SIG-M5 (cell line): ENCODE measurements around the gene P2RX6.

Experiments used
- DNase-seq: peaks from one replicate; lab custom pipeline; 2025; lab: John Stamatoyannopoulos, UW

The P2RX6 gene

DNA sequence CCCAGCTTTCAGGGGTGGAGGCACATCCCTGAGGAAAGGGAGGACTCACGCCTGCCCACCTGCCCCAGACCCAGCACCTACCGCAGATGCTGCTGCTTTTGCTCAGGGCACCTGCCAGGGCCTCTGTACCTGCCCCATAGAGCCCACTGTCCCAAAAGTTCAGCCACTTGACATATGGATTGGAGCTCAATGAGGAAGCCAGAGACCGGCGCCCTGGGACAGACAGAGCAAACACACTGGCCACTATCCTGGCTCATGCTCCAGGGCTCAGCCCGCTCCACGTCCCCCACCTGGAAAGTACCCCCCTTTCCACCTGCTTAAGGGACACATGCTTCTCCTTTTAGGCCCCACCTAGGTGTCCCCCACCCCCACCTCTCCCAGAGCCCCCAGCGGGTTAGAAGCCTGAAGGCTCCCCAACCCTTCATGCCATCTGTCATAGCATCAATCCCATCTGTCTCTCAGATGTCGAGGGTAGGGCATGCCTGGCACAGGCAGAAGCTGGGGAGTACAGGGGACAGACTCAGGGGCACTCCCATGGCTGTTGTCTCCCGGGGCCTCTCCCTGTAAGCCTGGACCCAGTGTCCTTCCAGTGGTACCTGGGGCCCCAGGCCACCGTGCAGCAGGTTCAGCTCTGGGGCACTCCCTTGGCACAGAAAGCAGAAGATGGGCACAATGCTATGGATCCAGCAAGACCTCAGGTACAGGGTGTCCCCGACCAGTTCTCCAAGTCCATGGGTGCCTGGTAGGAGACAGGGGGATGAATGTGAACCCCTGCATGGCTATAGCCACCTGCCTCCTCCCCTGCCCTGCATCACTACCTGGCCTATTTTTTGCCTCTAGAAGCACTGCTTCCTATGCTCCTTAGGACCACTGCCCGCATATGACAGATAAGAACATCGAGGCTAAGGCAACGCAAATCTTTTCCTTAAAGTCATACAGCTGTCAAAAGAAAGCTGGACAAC, 2.2 kb upstream of the P2RX6 start:
- no peak for DNase-seq

DNA sequence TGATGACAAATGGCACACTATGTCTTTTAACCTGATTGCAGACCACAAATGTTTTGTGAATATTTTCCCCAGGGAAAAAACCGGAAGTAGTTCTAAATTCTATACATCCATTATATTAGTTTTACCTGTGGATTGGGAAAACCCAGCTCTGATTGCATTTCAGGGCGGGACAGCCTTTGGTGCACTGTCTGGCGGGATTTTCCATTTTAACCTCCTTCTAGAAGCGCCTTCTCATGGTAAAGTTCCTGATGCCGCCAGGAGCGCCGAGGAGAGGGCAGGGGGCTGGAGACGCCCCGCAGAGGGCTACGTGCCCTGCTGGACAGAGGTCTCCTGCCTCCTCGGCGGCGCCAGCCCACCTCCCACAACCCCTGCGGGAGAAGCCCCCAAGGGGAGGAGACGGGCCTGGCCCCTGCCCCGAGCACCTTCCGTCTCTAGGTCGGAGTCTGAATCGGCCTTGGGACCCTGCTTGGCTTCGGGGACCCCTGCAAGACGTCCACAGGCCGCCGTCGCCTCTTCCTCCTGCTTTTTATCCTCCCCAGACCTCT, 1.2 kb upstream of the P2RX6 start:
- no peak for DNase-seq

DNA sequence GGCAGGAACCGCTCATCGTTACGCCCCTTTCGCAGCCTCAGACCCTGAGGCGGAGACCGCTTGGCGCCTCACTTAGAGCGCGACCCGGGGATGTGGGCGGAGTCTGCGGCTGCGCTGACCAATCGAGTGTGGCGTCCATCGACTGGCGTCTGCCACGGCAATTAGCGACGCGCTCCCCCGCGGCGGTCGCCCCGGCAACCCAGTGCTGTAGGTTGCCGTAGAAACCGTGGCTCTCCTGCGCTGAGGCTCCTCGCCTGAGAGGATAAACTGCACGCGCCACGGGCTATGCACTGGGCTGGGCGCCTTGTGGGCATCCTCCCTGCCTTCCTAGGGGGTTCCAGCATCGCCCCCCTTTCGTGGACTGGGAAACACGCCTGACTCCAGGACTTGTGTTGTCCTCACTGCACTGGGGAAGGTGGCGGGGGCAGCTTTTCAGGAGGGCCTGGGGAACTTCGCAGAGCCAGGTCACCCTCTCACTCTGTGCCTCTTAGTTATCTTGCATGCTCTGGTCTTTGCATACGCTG, 701 bp upstream of the P2RX6 start:
- no peak for DNase-seq

DNA sequence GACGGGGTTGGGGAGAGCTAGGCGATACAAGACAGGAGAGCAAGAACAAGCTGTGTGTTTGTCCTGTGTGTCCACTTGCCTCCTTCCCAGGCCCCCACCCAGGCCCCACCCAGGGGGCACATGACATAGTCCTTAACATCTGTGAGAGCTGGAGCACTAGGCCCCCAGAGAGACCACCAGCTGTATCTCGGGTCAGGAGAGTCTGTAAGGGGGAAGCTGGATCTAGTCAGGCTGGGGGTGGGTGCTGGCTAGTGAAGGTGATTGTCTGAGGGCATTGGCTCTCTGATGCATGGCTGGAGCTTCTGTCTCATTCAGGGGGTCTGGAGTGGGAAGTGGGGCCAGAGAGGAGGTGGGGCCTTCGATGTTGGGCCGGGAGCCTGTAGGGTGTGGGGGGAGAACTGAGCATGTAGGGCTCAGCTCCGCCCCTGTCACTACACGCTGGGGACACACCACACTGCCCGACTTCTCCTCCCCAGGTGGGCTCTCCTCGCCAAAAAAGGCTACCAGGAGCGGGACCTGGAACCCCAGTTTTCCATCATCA, 571 bp downstream of the P2RX6 start:
- no peak for DNase-seq

DNA sequence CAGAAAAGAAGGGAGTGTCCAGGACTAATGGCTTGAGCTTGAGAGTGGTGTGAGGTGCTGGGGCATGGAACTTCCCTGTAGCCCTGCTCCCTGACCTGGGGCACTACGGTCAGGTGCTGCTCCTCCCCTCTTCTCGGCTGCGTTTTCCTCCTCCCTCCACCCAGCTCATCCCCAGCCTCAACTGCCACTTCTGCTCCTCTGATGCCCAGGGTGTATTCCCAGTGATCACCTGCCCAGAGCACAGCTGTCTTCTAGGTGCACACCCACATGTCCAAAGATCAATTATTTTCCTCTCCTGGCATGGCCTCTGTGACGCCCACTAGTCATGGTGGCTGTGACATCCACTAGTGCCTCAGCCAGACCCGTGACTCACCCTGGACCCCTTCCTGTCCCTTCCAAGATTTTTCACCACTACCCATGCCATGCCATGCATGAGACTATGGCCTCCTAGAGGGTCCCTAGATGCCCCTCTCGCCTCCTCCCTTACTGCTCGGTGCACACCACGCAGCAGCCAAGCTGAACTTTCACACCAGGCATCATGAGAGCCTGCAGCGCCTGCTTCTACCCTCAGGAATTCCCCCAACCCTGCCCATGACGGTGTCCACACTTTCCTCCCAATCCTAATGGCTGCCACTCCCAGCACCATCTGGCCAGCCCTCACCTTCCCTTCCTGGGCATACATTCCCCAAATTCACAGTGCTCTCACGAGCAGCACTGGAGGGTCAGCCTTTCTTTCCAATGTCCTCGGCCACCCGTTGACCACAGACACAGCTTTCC, 1.9 kb downstream of the P2RX6 start:
- DNase-seq: no peak

DNA sequence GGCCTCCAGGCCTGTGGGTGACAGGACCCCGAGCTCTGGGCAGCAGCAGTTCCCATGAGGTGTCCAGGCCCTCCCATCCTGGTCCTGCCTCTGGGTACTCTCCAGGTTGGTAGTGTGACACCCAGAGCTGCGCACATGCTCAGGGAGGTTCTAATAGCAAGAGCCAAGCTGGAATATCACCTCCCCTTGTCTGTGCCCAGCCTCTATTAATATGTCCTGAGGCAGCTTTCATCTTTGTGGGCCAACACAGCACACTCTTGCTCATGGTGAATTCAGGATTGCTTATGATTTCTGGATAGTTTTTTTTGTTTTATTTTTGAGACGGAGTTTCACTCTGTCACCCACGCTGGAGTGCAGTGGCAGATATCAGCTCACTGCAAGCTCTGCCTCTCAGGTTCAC, 3.3 kb downstream of the P2RX6 start:
- DNase-seq: no peak

DNA sequence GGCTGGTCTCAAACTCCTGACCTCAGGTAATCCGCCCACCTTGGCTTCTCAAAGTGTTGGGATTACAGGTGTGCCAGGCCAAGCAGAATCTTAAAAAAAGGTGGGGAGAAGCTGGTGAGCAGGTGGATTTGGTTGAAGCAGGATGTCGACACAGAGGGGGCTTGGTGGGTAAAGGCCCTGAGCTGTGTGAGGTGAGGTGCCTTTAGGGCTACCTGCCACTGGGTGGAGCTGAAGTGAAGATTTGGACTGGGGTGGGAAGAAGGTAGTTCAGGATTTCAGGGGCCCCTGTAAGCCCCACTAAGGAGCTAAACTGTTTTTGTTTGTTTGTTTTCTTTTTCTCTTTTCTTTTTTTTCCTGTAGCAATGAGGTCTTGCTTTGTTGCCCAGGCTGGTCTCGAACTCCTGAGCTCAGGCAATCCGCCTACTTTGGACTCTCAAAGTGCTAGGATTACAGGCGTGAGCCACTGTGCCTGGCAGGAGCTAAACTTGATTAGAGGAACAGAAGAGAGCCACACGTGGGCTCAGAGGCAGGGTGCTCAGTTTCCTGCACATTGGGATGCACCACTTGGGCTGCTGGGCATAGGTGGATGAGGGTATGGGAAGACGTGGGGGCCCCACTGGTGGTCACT, 6.0 kb downstream of the P2RX6 start:
- DNase-seq: no peak

DNA sequence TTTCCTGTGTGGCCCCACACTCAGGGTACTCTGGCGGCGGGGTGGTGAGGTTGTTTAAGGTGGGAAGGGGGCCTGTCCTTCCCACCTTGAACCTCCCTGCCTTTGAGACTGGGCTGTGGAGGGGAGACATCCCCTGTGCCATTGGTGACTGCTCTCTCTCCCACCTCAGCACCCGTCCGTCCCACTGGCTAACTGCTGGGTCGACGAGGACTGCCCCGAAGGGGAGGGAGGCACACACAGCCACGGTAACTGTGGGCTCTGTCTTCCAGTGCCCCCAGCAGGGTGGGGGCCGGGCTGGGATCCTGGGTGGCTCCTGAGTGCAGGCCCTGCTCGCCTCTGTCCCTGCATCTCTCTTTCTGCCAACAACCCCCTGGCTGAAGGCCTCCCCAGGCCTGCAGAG, 7.5 kb downstream of the P2RX6 start:
- no peak for DNase-seq

DNA sequence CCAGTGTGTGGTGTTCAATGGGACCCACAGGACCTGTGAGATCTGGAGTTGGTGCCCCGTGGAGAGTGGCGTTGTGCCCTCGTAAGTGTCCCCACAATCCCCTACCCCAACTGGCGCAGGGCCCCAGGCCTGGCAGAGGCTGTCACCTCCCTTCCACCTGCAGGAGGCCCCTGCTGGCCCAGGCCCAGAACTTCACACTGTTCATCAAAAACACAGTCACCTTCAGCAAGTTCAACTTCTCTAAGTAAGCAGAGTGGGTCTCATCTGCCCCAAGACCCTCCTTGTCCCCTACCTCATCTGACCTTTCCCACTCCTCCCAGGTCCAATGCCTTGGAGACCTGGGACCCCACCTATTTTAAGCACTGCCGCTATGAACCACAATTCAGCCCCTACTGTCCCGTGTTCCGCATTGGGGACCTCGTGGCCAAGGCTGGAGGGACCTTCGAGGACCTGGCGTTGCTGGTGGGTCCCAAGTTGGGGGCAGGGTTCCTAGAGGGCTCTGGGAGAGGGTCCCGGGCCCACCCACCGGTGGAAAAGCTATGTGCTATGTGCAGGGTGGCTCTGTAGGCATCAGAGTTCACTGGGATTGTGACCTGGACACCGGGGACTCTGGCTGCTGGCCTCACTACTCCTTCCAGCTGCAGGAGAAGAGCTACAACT, 8.1 kb downstream of the P2RX6 start:
- no peak for DNase-seq

DNA sequence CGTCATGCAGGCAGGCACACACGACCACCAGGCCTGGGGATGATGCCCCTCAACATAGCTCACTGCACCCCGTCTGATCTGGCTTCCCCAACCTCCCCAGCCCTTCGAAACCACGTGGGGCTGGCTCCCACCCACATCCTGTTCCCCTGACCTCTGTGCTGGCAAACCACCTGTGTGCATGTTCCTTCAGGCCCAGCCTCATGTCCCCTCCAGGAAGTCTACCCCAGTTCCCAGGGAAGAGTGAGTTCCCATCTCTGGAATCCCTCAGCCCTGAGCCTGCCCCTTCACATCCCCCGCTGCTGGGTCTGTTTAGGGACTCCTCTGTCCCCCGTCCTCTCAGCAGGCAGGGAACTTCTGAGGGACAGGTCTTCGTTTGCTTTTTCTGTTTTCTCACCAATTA, 10.3 kb downstream of the P2RX6 start:
- no peak for DNase-seq

DNA sequence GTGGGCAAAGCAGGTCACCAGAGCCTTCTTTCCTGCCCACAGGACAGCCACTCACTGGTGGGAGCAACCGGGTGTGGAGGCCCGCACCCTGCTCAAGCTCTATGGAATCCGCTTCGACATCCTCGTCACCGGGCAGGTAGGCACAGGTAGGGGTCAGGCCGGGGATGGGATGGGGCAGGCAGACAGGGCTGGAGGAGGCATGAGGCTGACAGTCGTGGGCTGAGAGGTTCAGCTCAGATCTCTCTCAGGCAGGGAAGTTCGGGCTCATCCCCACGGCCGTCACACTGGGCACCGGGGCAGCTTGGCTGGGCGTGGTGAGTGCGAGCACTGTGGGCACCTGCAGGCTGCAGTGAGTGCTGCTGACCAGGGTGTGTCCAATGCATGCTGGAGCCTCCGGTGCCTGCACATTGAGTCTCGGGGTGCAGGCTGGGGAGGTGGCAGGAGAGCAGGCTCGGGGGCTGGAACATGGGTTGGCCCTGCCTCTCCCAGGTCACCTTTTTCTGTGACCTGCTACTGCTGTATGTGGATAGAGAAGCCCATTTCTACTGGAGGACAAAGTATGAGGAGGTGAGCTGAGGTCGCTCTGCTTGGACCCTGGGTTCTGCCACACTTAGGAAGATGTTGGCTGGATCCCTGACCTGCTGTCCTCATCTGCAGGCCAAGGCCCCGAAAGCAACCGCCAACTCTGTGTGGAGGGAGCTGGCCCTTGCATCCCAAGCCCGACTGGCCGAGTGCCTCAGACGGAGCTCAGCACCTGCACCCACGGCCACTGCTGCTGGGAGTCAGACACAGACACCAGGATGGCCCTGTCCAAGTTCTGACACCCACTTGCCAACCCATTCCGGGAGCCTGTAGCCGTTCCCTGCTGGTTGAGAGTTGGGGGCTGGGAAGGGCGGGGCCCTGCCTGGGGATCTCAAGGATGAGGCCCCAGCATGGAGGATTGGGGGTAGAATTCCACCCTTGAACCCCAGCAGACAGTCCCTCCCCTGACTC, 11.1 kb downstream of the P2RX6 start:
- no peak for DNase-seq

DNA sequence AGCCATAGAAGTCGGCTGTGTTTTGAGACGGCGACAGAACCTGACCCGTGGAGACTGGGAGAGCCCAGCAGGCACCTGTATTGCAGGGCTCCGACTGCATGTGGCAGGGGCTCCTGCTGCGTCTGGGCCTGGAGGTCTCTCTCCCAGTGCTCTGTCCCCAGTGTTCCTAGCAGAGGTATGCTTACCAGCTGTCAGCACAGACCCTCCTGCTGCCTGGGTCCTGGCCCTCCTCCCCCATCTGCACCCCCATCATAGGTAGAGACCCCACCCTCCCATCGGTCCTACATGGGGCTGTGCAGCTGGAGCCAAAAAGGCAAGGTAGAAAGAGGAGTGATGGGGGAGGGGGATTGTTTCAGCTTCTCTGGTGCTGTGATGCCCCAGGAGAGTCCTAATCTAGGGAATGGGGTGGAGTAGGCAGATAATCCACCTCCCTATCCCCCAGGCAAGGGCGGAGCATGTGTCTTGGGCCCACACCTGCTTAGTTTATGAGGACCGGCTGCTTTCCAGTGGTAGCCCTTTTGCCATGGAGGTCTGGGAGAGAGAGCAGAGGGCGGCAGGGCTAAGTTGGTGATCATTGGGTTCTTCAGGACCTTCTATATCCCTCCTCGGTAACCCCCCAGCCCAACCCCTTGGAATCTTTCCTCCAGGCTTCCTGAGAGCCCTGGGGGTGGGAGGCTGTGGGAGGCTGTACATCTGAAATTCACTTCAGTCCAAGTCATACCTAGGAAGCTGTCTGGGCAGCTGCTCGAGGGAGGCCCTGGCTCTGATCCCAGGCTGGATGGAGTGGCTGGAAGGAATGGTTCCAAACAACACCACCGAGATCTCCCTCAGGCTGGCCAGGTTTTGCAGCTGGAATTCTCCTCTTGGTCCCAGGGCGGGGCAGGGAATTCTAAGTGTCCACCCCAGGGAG, 12.1 kb downstream of the P2RX6 start:
- DNase-seq: no peak

DNA sequence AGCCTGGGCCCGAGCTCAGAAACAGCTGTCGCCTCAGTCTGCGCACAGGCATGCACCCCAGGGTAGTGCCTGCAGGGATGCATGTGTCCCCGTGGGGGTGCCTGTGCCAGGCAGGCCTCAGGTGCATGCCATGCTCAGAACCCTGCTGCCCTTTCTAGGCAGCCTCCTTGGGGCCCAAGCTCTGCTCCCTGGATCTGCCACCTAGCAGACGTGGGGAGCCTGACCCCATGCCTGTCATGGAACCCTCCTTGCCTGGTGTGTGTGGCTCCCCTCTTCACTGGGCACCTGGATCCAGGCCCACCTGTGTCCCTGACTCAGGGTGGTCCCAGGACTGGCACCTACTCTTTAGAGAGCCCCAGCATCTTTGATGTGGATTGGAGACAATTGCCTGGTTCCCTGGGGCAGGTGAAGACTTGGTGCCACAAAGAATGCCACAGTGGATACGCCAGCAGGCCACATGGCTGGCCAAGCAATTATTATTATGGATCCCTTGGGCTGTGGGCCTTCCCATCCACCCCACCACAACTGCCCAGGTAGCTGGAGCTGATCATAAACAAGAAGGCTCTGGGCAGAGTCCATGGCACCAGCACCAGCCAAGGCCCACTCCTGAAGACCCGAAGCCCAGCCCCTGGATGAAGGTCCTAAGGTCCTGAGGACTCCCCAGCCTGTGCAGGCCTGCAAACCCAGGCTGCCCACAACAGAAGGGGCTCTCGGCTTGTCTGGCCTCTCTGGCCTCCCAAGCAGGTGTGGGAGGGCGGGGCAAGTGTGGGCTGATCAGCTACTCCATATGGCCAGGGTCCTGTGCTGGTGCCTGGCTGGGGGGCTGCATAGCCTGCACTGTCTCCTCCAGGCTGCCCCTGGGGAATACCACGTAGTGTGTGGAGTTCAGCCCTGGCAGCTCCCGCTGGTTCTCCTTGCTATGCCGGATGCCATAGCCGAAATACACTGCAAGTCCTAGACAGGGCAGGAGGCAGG, 13.6 kb downstream of the P2RX6 start:
- DNase-seq: no peak

DNA sequence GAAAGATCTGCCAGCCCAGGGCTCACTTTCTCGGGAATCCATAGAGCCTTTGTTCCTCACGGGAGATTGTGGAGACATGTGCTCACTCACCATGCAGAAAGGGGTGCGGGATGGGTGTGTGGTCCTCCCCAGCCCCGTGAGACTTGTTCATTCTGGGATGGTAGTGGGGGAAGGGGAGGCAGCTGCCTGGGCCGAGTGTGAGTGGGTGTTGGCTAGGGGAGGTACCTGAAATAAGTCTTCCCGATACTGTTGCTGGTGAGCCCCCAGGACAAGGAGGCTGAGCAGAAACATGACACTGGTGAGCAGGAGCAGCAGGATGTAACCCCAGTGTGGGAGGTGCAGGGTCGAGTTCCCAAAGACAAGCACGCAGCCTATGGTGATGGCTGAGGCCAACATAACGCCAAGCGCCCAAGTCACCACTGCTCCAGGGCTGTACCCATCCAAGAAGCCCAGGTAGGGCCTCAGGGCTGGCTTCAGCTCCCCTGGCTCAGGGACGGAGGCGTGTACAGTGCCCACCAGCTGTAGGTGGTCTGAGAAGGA, 14.6 kb downstream of the P2RX6 start:
- DNase-seq: no peak

DNA sequence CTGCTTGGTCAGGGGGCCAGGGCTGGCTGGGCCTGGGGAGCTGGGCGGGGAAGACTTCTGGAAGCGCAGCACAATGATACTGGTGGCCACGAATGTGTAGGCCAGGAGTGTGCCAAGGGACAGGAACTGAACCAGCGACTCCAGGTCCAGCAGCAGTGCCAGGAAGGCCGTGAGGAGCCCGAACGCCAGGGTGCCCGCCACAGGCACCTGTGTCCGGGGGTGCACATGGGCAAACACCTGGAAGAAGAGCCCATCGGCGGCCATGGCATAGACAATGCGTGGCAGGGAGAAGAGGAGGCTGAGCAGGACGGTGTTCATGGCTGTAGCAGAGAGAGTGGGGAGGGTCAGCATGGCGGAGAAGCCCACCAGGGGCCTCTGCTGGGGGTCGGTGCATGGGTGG, 15.1 kb downstream of the P2RX6 start:
- no peak for DNase-seq

DNA sequence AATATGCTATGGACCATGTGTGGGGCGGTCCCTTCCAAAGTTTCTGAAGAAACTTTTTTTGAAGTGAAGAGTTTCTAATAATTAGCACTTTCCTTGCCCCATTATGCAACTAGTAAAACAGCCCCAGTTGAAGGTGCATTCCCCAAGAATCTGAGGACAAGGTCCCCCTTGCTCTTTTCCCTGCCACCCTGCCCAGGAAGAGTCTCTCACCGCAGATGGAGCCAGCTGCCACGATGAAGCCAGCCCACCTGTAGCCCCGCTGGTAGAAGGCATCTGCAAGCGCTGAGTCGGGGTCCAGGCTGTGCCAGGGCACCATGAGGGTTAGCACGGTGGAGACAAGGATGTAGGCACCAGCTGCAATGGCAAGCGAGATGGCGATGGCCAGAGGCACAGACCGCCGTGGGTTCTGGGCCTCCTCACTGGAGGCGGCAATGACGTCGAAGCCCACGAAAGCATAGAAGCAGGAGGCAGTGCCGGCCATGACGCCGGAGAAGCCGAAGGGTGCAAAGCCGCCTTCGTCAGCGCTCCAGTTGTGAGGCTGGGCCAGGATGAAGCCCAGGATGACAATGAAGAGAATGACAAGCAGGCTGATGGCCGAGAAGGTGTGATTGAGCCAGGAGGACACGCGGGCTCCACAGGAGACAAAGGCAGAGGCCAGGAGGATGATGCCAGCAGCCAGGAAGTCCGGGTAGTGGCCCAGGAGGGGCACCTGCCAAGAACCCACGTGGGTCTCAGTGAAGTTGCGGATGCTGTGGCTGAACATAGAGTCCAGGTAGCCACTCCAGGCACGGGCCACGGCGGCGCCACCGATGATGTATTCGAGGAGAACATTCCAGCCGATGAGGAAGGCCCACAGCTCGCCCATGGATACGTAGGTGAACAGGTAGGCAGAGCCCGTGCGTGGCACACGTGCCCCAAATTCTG, 15.9 kb downstream of the P2RX6 start:
- DNase-seq: no peak
